Lower leg skin (tissue), 3 donors: ENCODE measurements around the gene XYLT1.

Source experiments
- CTCF ChIP-seq, 3 donors: fragments of 450-650 bp; IDR thresholded peaks; one replicate each; pipeline ENCODE4 v1.5.1; 2016; ENCODE audit warnings: antibody characterized with exemption in 3 of 3, mild to moderate bottlenecking in 3 of 3, moderate library complexity in 2 of 3
- POLR2A ChIP-seq, 2 donors: fragments of 450-650 bp; IDR thresholded peaks; one replicate each; pipeline ENCODE4 v1.6.1; 2016 to 2017; ENCODE audit warnings: antibody characterized with exemption in 2 of 2, mild to moderate bottlenecking in 1 of 2, moderate library complexity in 1 of 2

- TF ChIP-seq CTCF (IDR thresholded peaks at IDR 0.05): no peak
- TF ChIP-seq POLR2A (IDR thresholded peaks at IDR 0.05): no peak
Measured at GRCh38 chr16:17301184-17301583, 169.6 kb downstream of the XYLT1 start.
